Mesothelial cell of epicardium (in vitro differentiated cells): ENCODE data around the gene PRSS12. TPM values are rescaled to one million over a fixed set of nuclear protein-coding genes. Genes with fewer than 3 reads are reported as not detected.
A peak's percentile ranks its signal among the peaks of the same experiment; 100 is the strongest.
"Not testable (repeated sequence)": the region's sequence is repeated elsewhere in the genome, so short reads cannot be mapped to it uniquely, and the experiment has no call there.

Source experiments
- DNase-seq, 2 experiments: peaks; one replicate each; pipeline ENCODE4 v3.0.0; 2021; ENCODE audit warnings: low spot score in 2 of 2; ENCODE audit not compliant: unreplicated experiment in 2 of 2
- H3K27ac Mint-ChIP-seq: 2 replicates; pipeline ENCODE4 v1.8.0; 2021; ENCODE audit warnings: mixed read lengths
- H3K27me3 Mint-ChIP-seq: 2 replicates; pipeline ENCODE4 v1.8.0; 2021; ENCODE audit warnings: low read depth, mixed read lengths
- H3K36me3 Mint-ChIP-seq: 2 replicates; pipeline ENCODE4 v1.8.0; 2021; ENCODE audit warnings: mixed read lengths
- H3K4me1 Mint-ChIP-seq: 2 replicates; pipeline ENCODE4 v1.8.0; 2021; ENCODE audit warnings: mixed read lengths
- H3K4me3 Mint-ChIP-seq: 2 replicates; pipeline ENCODE4 v1.8.0; 2021; ENCODE audit warnings: mild to moderate bottlenecking, moderate library complexity, mixed read lengths
- H3K9me3 Mint-ChIP-seq: 2 replicates; pipeline ENCODE4 v1.8.0; 2021; ENCODE audit warnings: mixed read lengths
- CTCF ChIP-seq: fragments of 200-600 bp; sonication (generic); IDR thresholded peaks from one replicate; pipeline ENCODE4 v1.5.0; 2021; ENCODE audit warnings: antibody characterized with exemption; ENCODE audit not compliant: unreplicated experiment
- total RNA-seq: library from RNA; stranded (reverse); gene quantifications from 3 replicates; pipeline ENCODE4 v1.2.1, GENCODE V29; 2021

Gene PRSS12
- total RNA-seq, 1 donor from 2014 or later, result 46.7 TPM

- Mint-ChIP-seq H3K36me3 (no peaks in the 10 kb centered on the region), H3K4me3 (no peak overlapping the region), H3K4me1 (peaks cover 66% of the 10 kb centered on the region), H3K27me3 (no peaks in the 10 kb centered on the region), H3K9me3 (peaks cover 3% of the 10 kb centered on the region), H3K27ac (peak overlapping the region; percentile 92)
- no peak for TF ChIP-seq CTCF
- DNase-seq, result no peak
Measured at GRCh38 chr4:118396881-118397622, 44.2 kb upstream of the PRSS12 start.

DNA sequence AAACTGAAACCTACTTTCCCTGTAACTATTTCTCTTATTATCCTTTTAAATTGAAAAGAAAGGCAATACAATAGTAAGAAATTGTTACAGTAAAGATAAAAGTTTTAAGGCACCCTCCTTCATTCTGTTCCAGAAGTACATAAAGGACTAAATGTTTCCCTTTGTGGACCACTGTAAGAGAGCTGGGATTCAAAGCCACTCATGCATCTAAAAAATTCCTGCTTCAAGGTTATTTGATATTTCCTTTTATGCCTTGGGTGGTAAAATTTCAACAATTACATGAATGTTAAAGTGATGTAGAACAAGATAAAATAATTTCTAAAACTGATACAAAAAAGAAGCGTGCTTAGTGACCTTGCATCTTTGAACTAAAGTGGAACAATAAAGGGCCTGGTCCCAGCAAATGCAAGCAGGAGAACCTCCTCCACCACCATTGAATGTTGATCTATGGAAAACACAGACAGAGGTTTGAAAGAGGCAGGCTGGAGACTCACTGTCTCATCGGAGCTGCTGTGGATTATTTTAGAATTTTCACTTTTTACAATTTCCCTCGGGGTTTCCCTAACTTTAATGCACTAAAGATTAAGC is 42.3 kb upstream of the PRSS12 start:
- peaks cover 50% of the 10 kb centered on the region for H3K4me1 Mint-ChIP-seq
- H3K27me3 Mint-ChIP-seq, result no peaks in the 10 kb centered on the region
- no peaks in the 10 kb centered on the region for H3K36me3 Mint-ChIP-seq
- no peak for DNase-seq
- no peak overlapping the region for H3K4me3 Mint-ChIP-seq
- no peak for TF ChIP-seq CTCF
- H3K9me3 Mint-ChIP-seq, result peaks cover 3% of the 10 kb centered on the region
- peak overlapping the region; percentile 64 for H3K27ac Mint-ChIP-seq

- H3K9me3 Mint-ChIP-seq, H3K36me3 Mint-ChIP-seq, H3K4me3 Mint-ChIP-seq, DNase-seq, H3K27me3 Mint-ChIP-seq, H3K27ac Mint-ChIP-seq: not testable (repeated sequence)
- H3K4me1 Mint-ChIP-seq, result peaks cover 37% of the 10 kb centered on the region
Measured at GRCh38 chr4:118392509-118392908, 39.7 kb upstream of the PRSS12 start.

GRCh38 chr4:118390121-118390520 is 37.3 kb upstream of the PRSS12 start:
- no peaks in the 10 kb centered on the region for H3K27me3 Mint-ChIP-seq
- no peak overlapping the region for H3K27ac Mint-ChIP-seq
- DNase-seq, result no peak
- no peak overlapping the region for H3K4me3 Mint-ChIP-seq
- H3K4me1 Mint-ChIP-seq, result peaks cover 17% of the 10 kb centered on the region
- H3K36me3 Mint-ChIP-seq, result peaks cover 6% of the 10 kb centered on the region
- peaks cover 20% of the 10 kb centered on the region for H3K9me3 Mint-ChIP-seq
- no peak for TF ChIP-seq CTCF

DNA sequence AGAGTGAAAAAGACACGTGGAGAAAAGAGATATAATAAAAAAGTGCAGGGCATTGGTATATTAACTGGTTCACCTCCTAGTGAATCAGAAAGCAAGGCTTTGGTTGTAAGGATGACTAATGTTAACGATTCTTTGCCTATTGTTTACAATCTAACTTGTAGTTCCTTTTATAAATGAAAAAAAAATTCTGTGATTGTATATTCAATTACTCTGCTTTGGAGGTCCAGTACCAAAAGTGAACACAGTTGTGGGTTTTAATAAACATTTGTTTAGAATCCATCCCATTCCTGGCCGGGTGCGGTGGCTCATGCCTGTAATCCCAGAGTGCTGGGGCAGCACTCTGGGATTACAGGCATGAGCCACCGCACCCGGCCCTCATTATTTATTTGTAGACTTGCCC is 36.9 kb upstream of the PRSS12 start:
- Mint-ChIP-seq H3K27ac (no peak overlapping the region), H3K4me1 (peaks cover 14% of the 10 kb centered on the region), H3K36me3 (peaks cover 6% of the 10 kb centered on the region), H3K27me3 (peaks cover 3% of the 10 kb centered on the region), H3K9me3 (peaks cover 20% of the 10 kb centered on the region), H3K4me3 (no peak overlapping the region)
- DNase-seq, result no peak
- TF ChIP-seq CTCF, result no peak

DNA sequence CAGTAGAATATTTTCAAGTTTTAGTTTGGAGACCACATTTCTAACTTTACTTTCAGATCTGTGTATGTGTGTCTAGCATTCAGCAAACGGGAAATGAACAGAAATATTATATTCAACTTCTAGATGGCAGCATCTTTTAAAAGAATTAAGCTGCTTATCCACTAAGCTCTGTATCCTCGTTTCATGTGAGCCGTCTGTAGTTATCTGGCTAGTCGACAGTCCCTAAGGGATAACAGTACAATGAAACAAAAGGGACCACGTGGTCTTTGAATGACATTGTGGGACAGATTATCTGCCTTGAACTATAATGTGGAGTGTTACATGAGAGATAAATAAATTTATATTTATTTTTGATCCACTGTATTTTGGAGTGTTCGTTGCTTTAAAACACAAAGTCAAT is 35.8 kb upstream of the PRSS12 start:
- Mint-ChIP-seq H3K27ac (no peak overlapping the region), H3K4me1 (peaks cover 7% of the 10 kb centered on the region), H3K9me3 (peaks cover 20% of the 10 kb centered on the region), H3K27me3 (peaks cover 6% of the 10 kb centered on the region), H3K36me3 (peaks cover 6% of the 10 kb centered on the region), H3K4me3 (no peak overlapping the region)
- no peak for TF ChIP-seq CTCF
- DNase-seq, result no peak
